ENCODE data around the gene MLF2.
"Not testable (repeated sequence)": the region's sequence is repeated elsewhere in the genome, so short reads cannot be mapped to it uniquely, and the experiment has no call there.

The MLF2 gene

DNA sequence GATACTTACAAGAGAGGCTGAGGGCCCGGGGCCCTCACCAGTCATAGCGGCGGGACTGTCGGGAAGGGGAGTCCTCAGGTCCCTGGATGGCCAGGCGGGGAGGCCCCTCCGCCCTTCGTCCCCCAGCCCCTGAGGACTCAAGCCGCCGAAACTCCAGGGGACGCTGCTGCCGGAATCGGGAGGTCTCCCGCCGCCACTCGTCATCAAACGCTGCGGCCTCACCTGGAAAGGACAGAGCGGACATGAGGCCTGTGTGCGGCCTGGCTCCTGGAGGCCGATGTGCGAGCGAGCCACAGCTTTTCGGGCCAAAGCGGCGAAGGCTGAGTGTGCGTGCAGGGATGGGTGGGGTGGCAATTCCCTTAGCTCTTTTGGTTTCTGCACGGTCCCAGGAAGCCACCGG is 4.2 kb downstream of the MLF2 start:
- TF ChIP-seq, protein P1, sequence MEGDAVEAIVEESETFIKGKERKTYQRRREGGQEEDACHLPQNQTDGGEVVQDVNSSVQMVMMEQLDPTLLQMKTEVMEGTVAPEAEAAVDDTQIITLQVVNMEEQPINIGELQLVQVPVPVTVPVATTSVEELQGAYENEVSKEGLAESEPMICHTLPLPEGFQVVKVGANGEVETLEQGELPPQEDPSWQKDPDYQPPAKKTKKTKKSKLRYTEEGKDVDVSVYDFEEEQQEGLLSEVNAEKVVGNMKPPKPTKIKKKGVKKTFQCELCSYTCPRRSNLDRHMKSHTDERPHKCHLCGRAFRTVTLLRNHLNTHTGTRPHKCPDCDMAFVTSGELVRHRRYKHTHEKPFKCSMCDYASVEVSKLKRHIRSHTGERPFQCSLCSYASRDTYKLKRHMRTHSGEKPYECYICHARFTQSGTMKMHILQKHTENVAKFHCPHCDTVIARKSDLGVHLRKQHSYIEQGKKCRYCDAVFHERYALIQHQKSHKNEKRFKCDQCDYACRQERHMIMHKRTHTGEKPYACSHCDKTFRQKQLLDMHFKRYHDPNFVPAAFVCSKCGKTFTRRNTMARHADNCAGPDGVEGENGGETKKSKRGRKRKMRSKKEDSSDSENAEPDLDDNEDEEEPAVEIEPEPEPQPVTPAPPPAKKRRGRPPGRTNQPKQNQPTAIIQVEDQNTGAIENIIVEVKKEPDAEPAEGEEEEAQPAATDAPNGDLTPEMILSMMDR (IDR thresholded peaks at IDR 0.05; ENCODE audit: low read depth, low read length): no peak
- in situ Hi-C loops (cut with HindIII; ENCODE audit: low sequenced_read_pairs): no loop called here
- DNase-seq (ENCODE audit: low read depth, low spot score): no peak
- H3K4me3 ChIP-seq (ENCODE audit: low read depth, low read length): no peak overlapping the region

DNA sequence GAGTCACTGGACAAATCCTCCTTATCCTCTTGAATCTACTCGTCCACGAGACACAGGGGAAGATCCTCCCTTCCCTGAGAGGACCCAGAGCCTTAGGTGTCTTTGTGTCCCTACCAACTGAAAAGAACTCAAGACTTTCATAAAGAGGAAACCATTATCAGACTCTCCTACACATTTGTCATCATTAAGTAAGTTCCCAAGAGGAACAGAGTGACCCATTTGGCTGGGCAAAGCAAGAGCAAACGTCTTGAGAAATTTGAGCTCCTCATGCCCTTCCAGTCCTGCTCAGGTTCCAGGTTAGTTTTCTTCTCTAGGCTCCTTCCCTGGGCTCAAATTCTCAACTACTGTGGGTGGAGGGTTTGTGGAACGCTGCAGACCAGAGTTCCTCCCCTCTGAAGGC is 5.7 kb downstream of the MLF2 start:
- in situ Hi-C loops (cut with HindIII; ENCODE audit: low sequenced_read_pairs): no loop called here
- no peak overlapping the region for H3K4me3 ChIP-seq (ENCODE audit: low read depth, low read length)
- TF ChIP-seq, protein P1 (IDR thresholded peaks at IDR 0.05; ENCODE audit: low read depth, low read length): no peak
- DNase-seq (ENCODE audit: low read depth, low spot score): no peak

DNA sequence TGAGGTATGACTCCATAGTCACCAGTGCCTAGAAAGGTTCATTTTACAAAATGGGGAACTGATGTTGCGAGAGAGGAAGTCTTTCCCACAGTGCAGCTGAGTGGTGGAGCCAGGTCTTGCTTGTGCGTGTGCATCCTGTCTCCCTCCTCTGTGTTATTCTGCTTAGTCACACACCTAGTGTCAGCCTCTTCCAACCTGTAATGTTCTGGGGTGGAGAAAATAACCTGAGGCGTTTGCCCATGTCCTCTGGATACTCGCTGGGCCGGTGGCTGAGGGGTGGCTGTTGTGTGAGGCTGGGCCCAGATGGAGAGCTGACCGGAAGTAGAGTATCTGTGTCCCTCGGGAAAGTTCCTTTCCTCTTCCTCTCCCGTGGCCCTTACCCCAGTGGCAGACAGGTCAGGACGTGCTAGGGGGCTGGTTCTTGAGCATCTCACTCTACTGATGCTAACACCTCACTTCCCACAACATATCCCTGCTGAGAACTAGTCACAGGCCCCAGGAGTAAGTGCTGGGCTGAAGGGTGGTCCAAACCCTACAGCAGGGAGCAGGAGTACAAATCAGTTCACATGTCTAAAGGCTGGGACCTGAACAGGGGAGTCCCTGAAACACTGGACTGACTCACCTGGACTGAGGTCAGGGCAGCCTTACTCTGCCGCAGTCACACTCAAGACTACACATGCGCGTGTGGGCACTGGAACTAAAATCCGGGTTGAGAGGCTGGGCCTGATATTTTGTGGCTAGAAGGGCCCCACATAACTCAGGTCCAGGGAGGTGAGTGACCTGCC is 7.0 kb downstream of the MLF2 start:
- TF ChIP-seq, protein P1 (IDR thresholded peaks at IDR 0.05; ENCODE audit: low read depth, low read length): no peak
- no peak overlapping the region for H3K4me3 ChIP-seq (ENCODE audit: low read depth, low read length)
- DNase-seq (ENCODE audit: low read depth, low spot score): no peak
- in situ Hi-C loops (cut with HindIII; ENCODE audit: low sequenced_read_pairs): no loop called here

GRCh38 chr12:6743300-6743699 is 9.6 kb downstream of the MLF2 start:
- in situ Hi-C loops (cut with HindIII; ENCODE audit: low sequenced_read_pairs); H3K4me3 ChIP-seq (ENCODE audit: low read depth, low read length); DNase-seq (ENCODE audit: low read depth, low spot score): not testable (repeated sequence)

- H3K4me3 ChIP-seq (ENCODE audit: low read depth, low read length): no peak overlapping the region
- in situ Hi-C loops (cut with HindIII; ENCODE audit: low sequenced_read_pairs): no loop called here
- DNase-seq (ENCODE audit: low read depth, low spot score): no peak
- TF ChIP-seq, protein P1 (IDR thresholded peaks at IDR 0.05; ENCODE audit: low read depth, low read length): no peak
Observed at GRCh38 chr12:6742834-6743233, 10.1 kb downstream of the MLF2 start.

GRCh38 chr12:6742080-6742479 is 10.9 kb downstream of the MLF2 start:
- in situ Hi-C loops (cut with HindIII; ENCODE audit: low sequenced_read_pairs); H3K4me3 ChIP-seq (ENCODE audit: low read depth, low read length); DNase-seq (ENCODE audit: low read depth, low spot score): not testable (repeated sequence)

- in situ Hi-C loops (cut with HindIII; ENCODE audit: low sequenced_read_pairs): no loop called here
- no peak for DNase-seq (ENCODE audit: low read depth, low spot score)
- TF ChIP-seq, protein P1 (IDR thresholded peaks at IDR 0.05; ENCODE audit: low read depth, low read length): no peak
- H3K4me3 ChIP-seq (ENCODE audit: low read depth, low read length): no peak overlapping the region
Observed at GRCh38 chr12:6736754-6737153, 16.2 kb downstream of the MLF2 start.

Data from astrocyte of the spinal cord (primary cell).